HepG2 (cell line): ENCODE measurements around the gene ZKSCAN1. TPM values are rescaled to one million over a fixed set of nuclear protein-coding genes. Genes with fewer than 3 reads are reported as not detected.

Experiments
- AFF4 ChIP-seq: sonication (generic); formaldehyde crosslinking; IDR thresholded peaks from 2 replicates; pipeline ENCODE4 v1.4.0; 2020; ENCODE audit warnings: missing genetic modification reagents
- AKNA ChIP-seq: sonication (generic); formaldehyde crosslinking; IDR thresholded peaks from 2 replicates; pipeline ENCODE4 v1.4.0; 2020; ENCODE audit warnings: missing genetic modification reagents, borderline replicate concordance
- E2F2 ChIP-seq: sonication (generic); formaldehyde crosslinking; IDR thresholded peaks from 2 replicates; pipeline ENCODE4 v1.4.0; 2020; ENCODE audit warnings: missing genetic modification reagents, borderline replicate concordance
- FOXA1 ChIP-seq, 2 experiments: fragments of 450-650 bp in 1 of 2; sonication (generic) in 1 of 2; formaldehyde crosslinking in 1 of 2; IDR thresholded peaks; 2 replicates each; pipeline versions ENCODE4 v1.4.0 to v1.6.1; 2016 to 2020; ENCODE audit warnings: missing genetic modification reagents in 1 of 2
- KAT7 ChIP-seq: IDR thresholded peaks from 2 replicates; pipeline ENCODE4 v1.6.1; 2018; ENCODE audit warnings: borderline replicate concordance, missing compliant biosample characterization
- KDM5B ChIP-seq: sonication (generic); formaldehyde crosslinking; IDR thresholded peaks from 2 replicates; pipeline ENCODE4 v1.4.0; 2020; ENCODE audit warnings: missing genetic modification reagents, mild to moderate bottlenecking, borderline replicate concordance
- MEIS2 ChIP-seq: sonication (generic); formaldehyde crosslinking; IDR thresholded peaks from 2 replicates; pipeline ENCODE4 v1.9.0; 2021; ENCODE audit warnings: mild to moderate bottlenecking, missing genetic modification reagents
- NR1H2 ChIP-seq: sonication (generic); formaldehyde crosslinking; IDR thresholded peaks from 2 replicates; pipeline ENCODE4 v1.8.1; 2022; ENCODE audit warnings: low read depth, missing genetic modification reagents, borderline replicate concordance
- SKI ChIP-seq: fragments of 450-650 bp; IDR thresholded peaks from one replicate; pipeline ENCODE4 v1.6.1; 2018; ENCODE audit warnings: mild to moderate bottlenecking; ENCODE audit not compliant: partially characterized antibody
- TRIM22 ChIP-seq: fragments of 450-650 bp; IDR thresholded peaks from 2 replicates; pipeline ENCODE4 v1.6.1; 2017
- ZBTB14 ChIP-seq: sonication (generic); formaldehyde crosslinking; IDR thresholded peaks from 2 replicates; pipeline ENCODE4 v1.4.0; 2020; ENCODE audit warnings: missing genetic modification reagents
- ZNF446 ChIP-seq: sonication (generic); formaldehyde crosslinking; IDR thresholded peaks from 2 replicates; pipeline ENCODE4 v1.5.0; 2020; ENCODE audit warnings: mild to moderate bottlenecking, missing genetic modification reagents
- ZUFSP ChIP-seq: sonication (generic); formaldehyde crosslinking; IDR thresholded peaks from 2 replicates; pipeline ENCODE4 v1.9.0; 2021; ENCODE audit warnings: missing genetic modification reagents, mild to moderate bottlenecking, borderline replicate concordance
- polyA plus RNA-seq, 8 experiments: library from polyadenylated mRNA; depleted of rRNA in 3 of 8; stranded (reverse) in 7 of 8; unstranded in 1 of 8; fragments of >200 nt; fragmentation: Illumina TruSeq in 4 of 8; extraction: Trizol in 4 of 8; gene quantifications; 2 replicates each; pipeline versions ENCODE4 v1.2.1 to v1.2.3, GENCODE V29; 2011 to 2016; ENCODE audit warnings: low read depth in 4 of 8, missing spikeins in 1 of 8, mixed read lengths in 1 of 8; ENCODE audit not compliant: insufficient read depth in 1 of 8
- total RNA-seq, 5 experiments: library from RNA; depleted of rRNA; stranded (reverse); fragments of >200 nt; fragmentation: Illumina TruSeq; extraction: Trizol; gene quantifications; 2 replicates each; pipeline ENCODE4 v1.2.3, GENCODE V29; 2016; ENCODE audit warnings: low read depth in 1 of 5

Gene ZKSCAN1
- total and polyA plus RNA-seq, 2 of the 13 experiments (the other 11 are each of a cell fraction or from before 2014, with no cell fraction given), result 46.4 to 60.6 TPM

GRCh38 chr7:100080907-100081534, 65.6 kb downstream of the ZKSCAN1 start (continued):
- TF ChIP-seq AKNA (CRISPR knock-in tag) (0 out of 2 replicates have a peak, but pooled peaks have one; percentile 20), ZNF446 (CRISPR knock-in tag) (0 out of 2 replicates have a peak, but pooled peaks have one; percentile 27), FOXA1 (IDR thresholded peaks at IDR 0.05) (peak; percentile 56; the same call in 1 of the 2 replicates), FOXA1 (CRISPR knock-in tag; IDR thresholded peaks at IDR 0.05) (peak; percentile 75), E2F2 (CRISPR knock-in tag) (0 out of 2 replicates have a peak, but pooled peaks have one; percentile 28), NR1H2 (CRISPR knock-in tag) (no peak), SKI (no peak), ZUFSP (CRISPR knock-in tag) (no peak), MEIS2 (no peak), TRIM22 (no peak), ZBTB14 (CRISPR knock-in tag) (no peak), KDM5B (no peak), KAT7 (CRISPR knock-in tag) (no peak), AFF4 (CRISPR knock-in tag) (peak; percentile 26)
